ENCODE results near the gene C10orf67. TPM values are rescaled to one million over a fixed set of nuclear protein-coding genes. Genes with fewer than 3 reads are reported as not detected.
"Not testable (repeated sequence)": the region's sequence is repeated elsewhere in the genome, so short reads cannot be mapped to it uniquely, and the experiment has no call there.

C10orf67 gene
- total RNA-seq, 4 donors from 2014 or later = 0.09 TPM; not detected in 3

DNA sequence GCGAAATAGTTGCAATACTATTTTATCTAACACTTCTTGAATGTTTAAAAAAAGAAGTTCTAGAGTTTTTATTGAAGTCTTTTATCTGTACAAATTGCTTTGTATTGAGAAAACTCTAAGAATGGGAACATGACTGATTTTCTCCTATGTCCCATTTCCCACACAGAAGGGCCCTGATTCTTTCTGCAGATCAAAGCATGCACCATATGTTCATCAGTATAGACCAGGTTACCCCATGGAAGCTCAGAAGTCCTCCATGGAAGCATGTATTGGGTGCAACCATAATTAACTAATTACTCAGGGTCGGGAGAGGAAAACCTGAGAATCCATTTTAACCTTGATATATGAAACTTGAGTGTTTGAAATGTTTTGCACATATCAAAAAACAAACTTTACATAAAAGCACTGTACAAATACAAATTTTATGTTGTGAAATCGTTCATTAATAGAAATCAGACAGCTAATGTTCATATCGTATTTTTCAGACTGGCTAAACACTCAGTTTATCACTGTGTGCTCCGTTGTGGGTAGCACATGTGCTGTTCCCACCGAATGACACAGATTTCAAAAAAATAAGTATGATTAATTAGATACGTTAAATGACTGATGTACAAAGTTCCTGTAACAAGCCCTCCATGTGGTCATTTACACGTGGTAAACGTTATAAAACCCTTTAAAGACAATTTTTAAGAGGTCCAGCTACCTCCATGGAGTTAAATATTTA, 81.0 kb downstream of the C10orf67 start:
- in situ Hi-C loops (cut with MboI; ENCODE audit: low sequenced_read_pairs in 4 of 4) (no loop called here), intact Hi-C loops (cut with DNase I; ENCODE audit: low total_unique reads) (no loop called here)
- Histone ChIP-seq H3K4me1 (no peaks in the 10 kb centered on the region), H3K4me3 (no peak overlapping the region), H3K9me3 (no peaks in the 10 kb centered on the region), H3K27me3 (no peaks in the 10 kb centered on the region), H3K36me3 (no peaks in the 10 kb centered on the region), H3K27ac (no peak overlapping the region)
- no peak for DNase-seq
- TF ChIP-seq, protein P1, sequence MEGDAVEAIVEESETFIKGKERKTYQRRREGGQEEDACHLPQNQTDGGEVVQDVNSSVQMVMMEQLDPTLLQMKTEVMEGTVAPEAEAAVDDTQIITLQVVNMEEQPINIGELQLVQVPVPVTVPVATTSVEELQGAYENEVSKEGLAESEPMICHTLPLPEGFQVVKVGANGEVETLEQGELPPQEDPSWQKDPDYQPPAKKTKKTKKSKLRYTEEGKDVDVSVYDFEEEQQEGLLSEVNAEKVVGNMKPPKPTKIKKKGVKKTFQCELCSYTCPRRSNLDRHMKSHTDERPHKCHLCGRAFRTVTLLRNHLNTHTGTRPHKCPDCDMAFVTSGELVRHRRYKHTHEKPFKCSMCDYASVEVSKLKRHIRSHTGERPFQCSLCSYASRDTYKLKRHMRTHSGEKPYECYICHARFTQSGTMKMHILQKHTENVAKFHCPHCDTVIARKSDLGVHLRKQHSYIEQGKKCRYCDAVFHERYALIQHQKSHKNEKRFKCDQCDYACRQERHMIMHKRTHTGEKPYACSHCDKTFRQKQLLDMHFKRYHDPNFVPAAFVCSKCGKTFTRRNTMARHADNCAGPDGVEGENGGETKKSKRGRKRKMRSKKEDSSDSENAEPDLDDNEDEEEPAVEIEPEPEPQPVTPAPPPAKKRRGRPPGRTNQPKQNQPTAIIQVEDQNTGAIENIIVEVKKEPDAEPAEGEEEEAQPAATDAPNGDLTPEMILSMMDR (IDR thresholded peaks at IDR 0.05 in 4 of 5, conservative IDR thresholded peaks at IDR 0.05 in 1 of 5) = no peak
- no peak for TF ChIP-seq POLR2A (IDR thresholded peaks at IDR 0.05)
- ATAC-seq = no peak

DNA sequence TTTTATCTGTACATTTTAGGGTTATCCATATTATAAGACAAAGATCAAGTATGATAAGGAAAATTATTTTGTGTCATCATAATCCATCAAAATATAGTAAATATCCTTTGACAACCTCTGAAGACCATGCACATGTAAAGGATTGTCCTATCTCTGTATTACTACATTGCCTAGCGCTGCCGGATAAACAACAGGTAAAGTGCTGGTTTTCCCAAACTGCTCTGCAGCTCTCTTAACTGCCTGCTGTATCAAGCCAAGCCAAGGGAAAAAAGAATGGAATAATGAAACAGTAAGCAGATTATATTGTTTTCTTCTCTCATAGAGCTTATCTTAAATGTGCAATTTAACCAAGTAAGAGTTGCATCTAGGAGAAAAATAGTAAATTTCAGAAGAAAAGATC, 81.7 kb downstream of the C10orf67 start:
- in situ Hi-C loops (cut with MboI; ENCODE audit: low sequenced_read_pairs in 4 of 4) = no loop called here
- Histone ChIP-seq H3K36me3 (no peaks in the 10 kb centered on the region), H3K27me3 (no peaks in the 10 kb centered on the region), H3K27ac (no peak overlapping the region), H3K9me3 (no peaks in the 10 kb centered on the region), H3K4me3 (no peak overlapping the region), H3K4me1 (no peaks in the 10 kb centered on the region)
- TF ChIP-seq POLR2A (IDR thresholded peaks at IDR 0.05) = no peak
- TF ChIP-seq, protein P1 (IDR thresholded peaks at IDR 0.05 in 4 of 5, conservative IDR thresholded peaks at IDR 0.05 in 1 of 5) = no peak
- no peak for ATAC-seq
- intact Hi-C loops (cut with DNase I; ENCODE audit: low total_unique reads) = no loop called here
- DNase-seq = no peak

DNA sequence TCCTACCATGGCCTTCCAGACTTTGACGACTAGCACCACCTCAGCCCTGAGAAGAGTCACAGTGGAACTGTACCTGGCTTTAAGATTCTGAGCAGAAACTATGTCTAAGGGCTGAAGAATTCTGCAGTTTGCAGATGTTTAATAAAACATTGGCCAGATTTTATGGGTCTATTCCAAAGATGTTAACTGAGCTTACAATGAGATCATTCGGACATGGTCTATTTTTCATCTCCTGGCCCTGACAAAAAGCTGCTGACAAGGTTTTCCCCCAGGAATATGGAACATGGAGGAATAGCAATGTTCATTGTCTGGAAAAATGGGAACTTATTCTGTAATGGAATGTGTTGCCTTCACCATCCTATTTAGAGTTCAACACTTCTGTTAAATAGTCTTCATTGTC, 86.1 kb downstream of the C10orf67 start:
- DNase-seq = no peak
- Histone ChIP-seq H3K36me3 (no peaks in the 10 kb centered on the region), H3K27ac (no peak overlapping the region), H3K4me1 (no peaks in the 10 kb centered on the region), H3K9me3 (no peaks in the 10 kb centered on the region), H3K4me3 (no peak overlapping the region), H3K27me3 (no peaks in the 10 kb centered on the region)
- in situ Hi-C loops (cut with MboI; ENCODE audit: low sequenced_read_pairs in 4 of 4) (no loop called here), intact Hi-C loops (cut with DNase I; ENCODE audit: low total_unique reads) (no loop called here)
- TF ChIP-seq, protein P1 (IDR thresholded peaks at IDR 0.05 in 4 of 5, conservative IDR thresholded peaks at IDR 0.05 in 1 of 5) = no peak
- TF ChIP-seq POLR2A (IDR thresholded peaks at IDR 0.05) = no peak
- ATAC-seq = no peak

DNA sequence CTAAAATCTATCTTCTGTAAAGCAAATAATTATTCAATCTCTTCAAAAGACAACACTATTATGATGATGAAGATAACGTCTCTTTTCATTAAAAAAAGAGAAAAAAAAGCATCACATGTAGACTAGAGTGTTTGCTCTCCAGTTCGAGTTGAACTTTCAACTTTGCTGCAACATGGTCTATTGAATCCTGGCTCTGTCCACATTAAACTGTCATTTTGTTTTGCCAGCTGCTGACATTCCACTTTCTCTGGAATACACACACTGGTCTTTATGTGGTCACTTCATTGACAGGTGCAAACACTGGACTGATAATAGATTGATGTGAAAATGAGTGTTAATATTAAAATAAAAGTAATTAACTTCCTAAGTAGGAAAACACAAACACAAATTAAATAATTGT, 90.8 kb downstream of the C10orf67 start:
- ATAC-seq = no peak
- TF ChIP-seq, protein P1 (IDR thresholded peaks at IDR 0.05 in 4 of 5, conservative IDR thresholded peaks at IDR 0.05 in 1 of 5) = no peak
- no peak for TF ChIP-seq POLR2A (IDR thresholded peaks at IDR 0.05)
- Histone ChIP-seq H3K4me1 (no peaks in the 10 kb centered on the region), H3K9me3 (no peaks in the 10 kb centered on the region), H3K4me3 (no peak overlapping the region), H3K27me3 (no peaks in the 10 kb centered on the region), H3K27ac (no peak overlapping the region), H3K36me3 (no peaks in the 10 kb centered on the region)
- in situ Hi-C loops (cut with MboI; ENCODE audit: low sequenced_read_pairs in 4 of 4) (no loop called here), intact Hi-C loops (cut with DNase I; ENCODE audit: low total_unique reads) (no loop called here)
- no peak for DNase-seq

DNA sequence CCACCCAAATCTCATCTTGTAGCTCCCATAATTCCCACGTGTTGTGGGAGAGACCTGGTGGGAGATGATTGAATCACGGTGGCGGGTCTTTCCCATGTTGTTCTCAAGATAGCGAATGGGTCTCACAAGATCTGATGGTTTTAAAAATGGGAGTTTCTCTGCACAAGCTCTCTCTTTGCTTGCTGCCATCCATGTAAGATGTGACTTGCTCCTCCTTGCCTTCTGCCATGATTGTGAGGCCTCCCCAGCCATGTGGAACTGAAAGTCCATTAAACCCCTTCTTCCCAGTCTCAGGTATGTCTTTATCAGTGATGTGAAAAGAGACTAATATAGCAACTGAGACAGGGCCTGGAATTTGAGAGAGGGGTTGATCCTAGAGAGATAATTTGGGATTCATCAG, 91.7 kb downstream of the C10orf67 start:
- DNase-seq; H3K27me3 ChIP-seq; intact Hi-C loops (cut with DNase I; ENCODE audit: low total_unique reads); ATAC-seq; H3K4me3 ChIP-seq; in situ Hi-C loops (cut with MboI; ENCODE audit: low sequenced_read_pairs in 4 of 4); H3K4me1 ChIP-seq; H3K27ac ChIP-seq; H3K9me3 ChIP-seq; H3K36me3 ChIP-seq: not testable (repeated sequence)

DNA sequence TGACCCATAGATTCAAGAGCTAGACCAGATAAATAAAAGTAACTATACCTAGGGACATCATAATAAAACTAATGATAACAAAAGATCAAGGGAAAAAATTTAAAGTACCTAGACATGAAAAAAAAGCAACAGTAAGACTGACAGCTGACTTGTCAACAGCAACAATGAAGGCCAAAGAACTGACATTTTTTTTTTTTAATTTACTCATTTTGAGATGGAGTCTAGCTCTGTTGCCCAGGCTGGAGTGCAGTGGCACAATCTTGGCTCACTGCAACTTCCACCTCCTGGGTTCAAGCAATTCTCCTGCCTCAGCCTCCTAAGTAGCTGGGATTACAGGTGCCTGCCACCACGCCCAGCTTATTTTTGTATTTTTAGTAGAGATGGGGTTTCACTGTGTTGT, 102.8 kb downstream of the C10orf67 start:
- H3K36me3 ChIP-seq; H3K4me1 ChIP-seq; H3K4me3 ChIP-seq; H3K27ac ChIP-seq; H3K9me3 ChIP-seq; in situ Hi-C loops (cut with MboI; ENCODE audit: low sequenced_read_pairs in 4 of 4); intact Hi-C loops (cut with DNase I; ENCODE audit: low total_unique reads); DNase-seq; ATAC-seq; H3K27me3 ChIP-seq: not testable (repeated sequence)
